Transverse colon (tissue), 4 donors: ENCODE data around the gene CD226. TPM values are rescaled to one million over a fixed set of nuclear protein-coding genes. Genes with fewer than 3 reads are reported as not detected.
"Not testable (repeated sequence)": the region's sequence is repeated elsewhere in the genome, so short reads cannot be mapped to it uniquely, and the experiment has no call there.

Experiments used
- DNase-seq: peaks from one replicate; pipeline ENCODE4 v3.0.0-alpha.2; 2019
- H3K27ac ChIP-seq, 4 donors: fragments of 200-600 bp; sonication (generic); 2 replicates each; pipeline ENCODE4 v1.5.1; 2016 to 2018; ENCODE audit warnings: inconsistent platforms in 4 of 4
- H3K27me3 ChIP-seq: fragments of 200-600 bp; sonication (generic); 2 replicates; pipeline ENCODE4 v1.5.1; 2017; ENCODE audit warnings: inconsistent platforms
- H3K36me3 ChIP-seq, 4 donors: fragments of 200-600 bp; sonication (generic); 2 replicates each; pipeline ENCODE4 v1.5.1; 2017 to 2019; ENCODE audit warnings: inconsistent platforms in 4 of 4
- H3K4me1 ChIP-seq, 4 donors: fragments of 200-600 bp; sonication (generic); 2 replicates each; pipeline ENCODE4 v1.5.1; 2017 to 2020; ENCODE audit warnings: inconsistent platforms in 4 of 4
- H3K4me3 ChIP-seq, 4 donors: fragments of 200-600 bp; sonication (generic); 1 replicate in 1 of 4; 2 replicates in 3 of 4; pipeline versions ENCODE4 v1.5.1 to v1.6.1; 2017 to 2019; ENCODE audit warnings: inconsistent platforms in 4 of 4
- H3K9me3 ChIP-seq, 2 donors: fragments of 200-600 bp; sonication (generic); 2 replicates each; pipeline ENCODE4 v1.5.1; 2017 to 2019; ENCODE audit warnings: inconsistent platforms in 2 of 2
- EP300 ChIP-seq: sonication (generic); formaldehyde crosslinking; IDR thresholded peaks from one replicate; pipeline ENCODE4 v1.6.1; 2017; ENCODE audit warnings: antibody characterized with exemption, low read depth
- POLR2A ChIP-seq: fragments of 450-650 bp; IDR thresholded peaks from one replicate; pipeline ENCODE4 v1.6.1; 2016; ENCODE audit warnings: antibody characterized with exemption, mild to moderate bottlenecking, moderate library complexity
- POLR2AphosphoS5 ChIP-seq, 3 donors: sonication (generic); formaldehyde crosslinking; IDR thresholded peaks; one replicate each; pipeline ENCODE4 v1.6.1; 2016; ENCODE audit warnings: antibody characterized with exemption in 3 of 3
- WGBS, 2 donors: methylation state at CpG; one replicate each; pipeline ENCODE4 v1.1.5; 2018; ENCODE audit warnings: low coverage in 1 of 2; 5-methylcytosine and 5-hydroxymethylcytosine counted together
- in situ Hi-C, 4 donors: fragments of 200-750 bp; cut with MboI; loops; one replicate each; pipeline versions ENCODE4 v1.15.0 to v1.15.1; 2017; ENCODE audit warnings: low sequenced_read_pairs in 3 of 4, low pct_ligation_motif_present in 1 of 4, low pct_unique_long_range_greater_than_20kb in 1 of 4
- intact Hi-C: fragments of 100-400 bp; cut with DNase I; formaldehyde crosslinking; loops from one replicate; pipeline ENCODE4 v1.15.1; 2023; ENCODE audit warnings: low total_unique reads
- total RNA-seq, 4 donors: library from RNA; depleted of rRNA; stranded (reverse); fragments of >200 nt; gene quantifications; one replicate each; pipeline ENCODE4 v1.1.0, GENCODE V29; 2016
- TF ChIP-seq, protein P1 (sequence below), 5 experiments: fragments of 200-600 bp in 3 of 5; fragments of 450-650 bp in 2 of 5; sonication (generic) in 3 of 5; IDR thresholded peaks; 1 replicate in 2 of 5; 2 replicates in 3 of 5; pipeline ENCODE4 v1.5.1; 2016 to 2017; ENCODE audit warnings: antibody characterized with exemption in 5 of 5, inconsistent platforms in 3 of 5, mild to moderate bottlenecking in 2 of 5, moderate library complexity in 1 of 5

The CD226 gene
- total RNA-seq, 4 donors from 2014 or later = 0.96 to 16.8 (median 4.0) TPM

DNA sequence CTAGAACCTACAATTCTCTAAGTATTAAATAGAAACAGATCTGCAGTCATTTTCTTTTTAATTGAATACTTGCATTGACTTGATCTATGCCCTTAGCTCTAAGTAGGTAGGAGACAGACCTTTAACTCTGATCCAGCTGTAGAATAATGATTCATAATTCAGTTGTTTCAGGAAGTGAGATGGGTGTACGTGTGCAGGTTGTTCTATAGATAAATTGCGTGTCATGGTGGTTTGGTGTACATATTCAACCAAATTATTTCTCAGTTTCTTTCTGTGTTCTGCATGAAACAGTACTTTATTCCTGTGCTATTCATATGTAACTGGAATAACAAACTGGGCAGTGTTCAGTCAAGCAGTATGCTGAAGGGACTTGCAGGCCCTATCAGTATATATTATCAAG is 34.3 kb upstream of the CD226 start:
- H3K27ac ChIP-seq = no peak overlapping the region
- TF ChIP-seq POLR2A = no peak
- H3K27me3 ChIP-seq = no peaks in the 10 kb centered on the region
- 73 to 76% methylated on average over 2 of the region's 2 CpGs for WGBS, 2 donors
- intact Hi-C loops (loop anchor here (10.0 kb wide), 1 partner anchor 63 kb away; no protein-coding TSS in a partner anchor), in situ Hi-C loops (no loop called here)
- H3K9me3 ChIP-seq = no peaks in the 10 kb centered on the region
- H3K4me1 ChIP-seq = no peaks in the 10 kb centered on the region
- DNase-seq = no peak
- H3K36me3 ChIP-seq = no peaks in the 10 kb centered on the region
- H3K4me3 ChIP-seq = no peak overlapping the region

DNA sequence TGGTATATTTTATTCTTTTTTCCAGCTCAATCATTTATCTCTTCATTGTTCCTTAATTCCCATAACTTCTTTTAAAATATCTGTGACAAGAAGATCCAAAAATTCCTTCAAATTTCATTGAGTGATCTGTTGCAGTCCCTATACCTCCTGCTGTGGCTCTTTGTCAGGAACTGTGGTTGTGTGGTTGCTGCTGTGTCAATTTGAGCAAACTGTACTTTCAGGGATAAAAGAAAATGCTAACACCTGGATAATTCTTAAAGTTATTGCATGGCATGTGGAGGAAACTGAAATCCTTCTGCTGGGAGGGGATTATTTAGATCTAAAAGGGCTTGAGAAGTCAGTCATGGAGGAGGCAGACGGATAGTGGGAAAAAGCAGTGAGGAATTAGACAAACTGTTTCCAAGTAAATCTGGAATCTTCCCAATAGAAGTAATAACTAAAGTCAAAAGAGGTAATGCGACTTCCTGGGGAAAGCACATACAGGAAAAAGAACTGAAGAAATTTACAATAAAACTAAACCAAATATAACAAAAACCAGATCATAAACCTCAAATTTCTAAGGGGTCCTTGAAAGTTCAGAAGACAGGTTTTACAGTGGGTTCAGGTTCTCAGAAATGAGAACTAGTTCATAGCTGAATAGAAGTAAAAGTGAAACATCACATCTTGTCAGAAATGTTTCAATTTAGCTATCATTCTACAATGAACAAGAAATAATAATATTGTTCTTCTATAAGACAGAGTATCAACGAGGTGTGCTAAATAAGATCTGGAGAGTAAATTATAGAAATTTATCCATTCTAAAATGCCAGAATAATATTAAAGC is 33.5 kb upstream of the CD226 start:
- no peak overlapping the region for H3K27ac ChIP-seq
- in situ Hi-C loops (no loop called here), intact Hi-C loops (loop anchor here (10.0 kb wide), 1 partner anchor 64 kb away; no protein-coding TSS in a partner anchor)
- no peaks in the 10 kb centered on the region for H3K9me3 ChIP-seq
- no peaks in the 10 kb centered on the region for H3K27me3 ChIP-seq
- H3K36me3 ChIP-seq = no peaks in the 10 kb centered on the region
- no peak overlapping the region for H3K4me3 ChIP-seq
- no peaks in the 10 kb centered on the region for H3K4me1 ChIP-seq
- DNase-seq = no peak
- TF ChIP-seq EP300 (no peak), POLR2AphosphoS5 (IDR thresholded peaks at IDR 0.05) (no peak), POLR2A (no peak)
- TF ChIP-seq, protein P1, sequence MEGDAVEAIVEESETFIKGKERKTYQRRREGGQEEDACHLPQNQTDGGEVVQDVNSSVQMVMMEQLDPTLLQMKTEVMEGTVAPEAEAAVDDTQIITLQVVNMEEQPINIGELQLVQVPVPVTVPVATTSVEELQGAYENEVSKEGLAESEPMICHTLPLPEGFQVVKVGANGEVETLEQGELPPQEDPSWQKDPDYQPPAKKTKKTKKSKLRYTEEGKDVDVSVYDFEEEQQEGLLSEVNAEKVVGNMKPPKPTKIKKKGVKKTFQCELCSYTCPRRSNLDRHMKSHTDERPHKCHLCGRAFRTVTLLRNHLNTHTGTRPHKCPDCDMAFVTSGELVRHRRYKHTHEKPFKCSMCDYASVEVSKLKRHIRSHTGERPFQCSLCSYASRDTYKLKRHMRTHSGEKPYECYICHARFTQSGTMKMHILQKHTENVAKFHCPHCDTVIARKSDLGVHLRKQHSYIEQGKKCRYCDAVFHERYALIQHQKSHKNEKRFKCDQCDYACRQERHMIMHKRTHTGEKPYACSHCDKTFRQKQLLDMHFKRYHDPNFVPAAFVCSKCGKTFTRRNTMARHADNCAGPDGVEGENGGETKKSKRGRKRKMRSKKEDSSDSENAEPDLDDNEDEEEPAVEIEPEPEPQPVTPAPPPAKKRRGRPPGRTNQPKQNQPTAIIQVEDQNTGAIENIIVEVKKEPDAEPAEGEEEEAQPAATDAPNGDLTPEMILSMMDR (IDR thresholded peaks at IDR 0.05) = no peak
- 60 to 67% methylated on average over 3 of the region's 3 CpGs for WGBS, 2 donors

DNA sequence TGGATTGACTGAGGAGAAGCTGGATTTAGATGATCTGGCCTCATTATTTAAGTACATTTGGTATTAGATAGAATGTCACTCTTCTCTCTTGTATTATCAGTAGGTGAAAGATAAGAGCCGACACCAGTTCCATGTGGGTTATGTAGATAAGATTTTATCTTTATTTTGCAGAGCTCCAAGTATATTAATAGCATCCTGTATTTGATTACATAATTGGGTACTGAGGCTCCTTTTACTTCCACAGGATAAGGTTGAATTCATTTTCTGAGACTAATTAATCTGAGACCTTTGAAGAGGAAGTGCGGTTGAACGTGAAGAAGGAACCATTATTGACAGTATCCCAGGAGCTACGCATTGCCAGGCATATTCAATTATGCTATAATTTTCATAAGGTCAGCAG is 32.8 kb upstream of the CD226 start:
- WGBS, 2 donors = 72 to 73% methylated on average over 4 of the region's 4 CpGs
- Histone ChIP-seq H3K9me3 (no peaks in the 10 kb centered on the region), H3K4me3 (no peak overlapping the region), H3K27ac (no peak overlapping the region), H3K4me1 (no peaks in the 10 kb centered on the region), H3K36me3 (no peaks in the 10 kb centered on the region), H3K27me3 (no peaks in the 10 kb centered on the region)
- intact Hi-C loops = loop anchor here (10.0 kb wide), 1 partner anchor 64 kb away; no protein-coding TSS in a partner anchor
- in situ Hi-C loops = no loop called here
- TF ChIP-seq POLR2A (no peak), EP300 (no peak), POLR2AphosphoS5 (IDR thresholded peaks at IDR 0.05) (no peak)
- TF ChIP-seq, protein P1 (IDR thresholded peaks at IDR 0.05) = no peak
- DNase-seq = no peak

DNA sequence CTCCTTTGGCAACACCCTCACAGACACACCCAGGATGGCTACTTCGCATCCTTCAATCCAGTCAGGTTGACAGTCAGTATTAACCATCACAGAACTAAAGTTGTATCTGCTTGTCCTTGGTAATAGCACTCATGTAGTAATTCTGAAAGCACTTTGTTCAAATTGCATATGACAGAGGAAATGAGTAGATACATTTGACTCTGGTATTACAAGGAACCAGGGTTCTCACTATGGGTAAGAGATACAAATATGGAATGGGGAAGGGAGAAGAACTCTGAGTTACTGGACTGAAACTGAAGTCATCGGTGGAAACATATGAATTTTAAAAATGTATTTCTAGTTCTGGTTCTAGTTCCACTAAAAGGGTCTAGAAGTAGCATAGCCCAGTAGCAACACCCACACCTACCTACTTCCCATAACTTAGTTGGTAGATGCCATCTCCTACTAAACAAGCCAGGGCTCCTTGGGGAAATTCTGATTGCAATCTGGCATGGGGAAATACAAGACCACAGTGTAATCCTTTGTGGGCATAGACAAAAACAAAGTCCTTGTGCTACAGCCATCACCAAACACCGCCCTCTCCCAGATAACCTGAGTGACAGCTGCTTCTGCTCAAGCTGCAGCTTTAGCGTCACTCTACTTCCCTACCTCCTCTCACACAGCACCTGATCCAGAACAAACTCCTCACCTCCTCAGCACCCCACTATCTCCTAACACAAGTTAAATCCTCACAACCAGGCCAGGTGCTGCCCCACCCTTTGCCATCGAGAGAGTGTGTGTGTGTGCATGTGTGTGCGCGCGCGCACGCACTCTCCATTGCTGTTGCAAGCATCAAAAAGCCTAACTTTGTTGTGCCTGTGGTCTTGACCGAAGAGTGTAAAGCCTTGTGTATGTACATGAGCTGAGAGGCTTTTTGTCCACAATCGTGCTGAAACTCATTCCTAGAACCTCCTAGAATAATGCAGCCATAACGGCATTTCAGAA is 31.4 kb upstream of the CD226 start:
- TF ChIP-seq POLR2AphosphoS5 (IDR thresholded peaks at IDR 0.05) (no peak), POLR2A (no peak), EP300 (no peak)
- TF ChIP-seq, protein P1 (IDR thresholded peaks at IDR 0.05) = no peak
- WGBS, 2 donors = 54 to 84% methylated on average over 3 to 13 of the region's 13 CpGs
- in situ Hi-C loops = no loop called here
- Histone ChIP-seq H3K4me3 (no peak overlapping the region), H3K36me3 (no peaks in the 10 kb centered on the region), H3K27ac (no peak overlapping the region), H3K27me3 (no peaks in the 10 kb centered on the region), H3K4me1 (no peaks in the 10 kb centered on the region), H3K9me3 (no peaks in the 10 kb centered on the region)
- no peak for DNase-seq
- intact Hi-C loops = no loop called here

DNA sequence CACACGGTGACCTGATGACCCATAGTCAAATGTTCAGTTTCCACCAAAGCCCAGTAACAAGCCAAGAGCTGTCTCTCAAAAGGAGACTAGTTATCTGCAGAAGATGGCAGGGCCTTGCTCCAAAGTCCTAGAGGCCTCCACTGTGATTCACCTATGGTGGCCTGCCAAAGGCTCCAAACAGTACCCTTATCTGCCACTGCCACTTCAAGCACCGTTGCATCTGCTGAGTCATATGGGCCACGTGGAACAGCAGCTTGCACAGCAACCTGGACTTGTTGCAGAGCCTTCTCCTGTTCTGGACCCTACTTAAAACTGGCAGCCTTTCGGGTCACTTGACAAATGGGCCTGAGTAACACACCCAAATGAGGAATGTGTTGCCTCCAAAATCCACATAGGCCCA is 27.6 kb upstream of the CD226 start:
- H3K27ac ChIP-seq, H3K9me3 ChIP-seq, DNase-seq, in situ Hi-C loops, H3K4me1 ChIP-seq, H3K36me3 ChIP-seq, intact Hi-C loops, H3K4me3 ChIP-seq, H3K27me3 ChIP-seq: not testable (repeated sequence)
- 100% methylated on average over 4 of the region's 4 CpGs; no CpG with 5 or more reads in 1 of the 2 donors for WGBS, 2 donors
